Measurements from ENCODE around the gene PCDHGA1.

Gene PCDHGA1

DNA sequence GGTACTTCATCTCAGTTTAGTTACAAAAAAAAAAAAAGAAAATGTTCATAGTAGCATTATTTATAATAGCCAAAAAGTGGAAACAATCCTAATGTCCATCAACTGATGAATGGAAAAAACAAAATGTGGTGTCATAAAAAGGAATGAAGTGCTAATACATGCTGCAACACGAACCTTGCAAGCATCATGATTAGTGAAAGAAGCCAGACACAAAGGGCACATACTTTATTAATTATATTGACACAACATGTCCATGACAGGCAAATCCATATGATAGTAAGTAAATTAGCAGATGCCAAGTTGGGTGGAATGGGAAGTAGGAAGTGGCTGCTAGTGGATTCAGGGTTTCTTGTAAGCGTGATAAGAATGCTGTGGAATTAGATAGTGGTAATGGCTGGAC is 212.7 kb downstream of the PCDHGA1 start:
- in situ Hi-C loops (cut with HindIII; ENCODE audit: low pct_ligation_motif_present, low pct_unique_long_range_greater_than_20kb, low sequenced_read_pairs), result no loop called here
- no peak for DNase-seq

DNA sequence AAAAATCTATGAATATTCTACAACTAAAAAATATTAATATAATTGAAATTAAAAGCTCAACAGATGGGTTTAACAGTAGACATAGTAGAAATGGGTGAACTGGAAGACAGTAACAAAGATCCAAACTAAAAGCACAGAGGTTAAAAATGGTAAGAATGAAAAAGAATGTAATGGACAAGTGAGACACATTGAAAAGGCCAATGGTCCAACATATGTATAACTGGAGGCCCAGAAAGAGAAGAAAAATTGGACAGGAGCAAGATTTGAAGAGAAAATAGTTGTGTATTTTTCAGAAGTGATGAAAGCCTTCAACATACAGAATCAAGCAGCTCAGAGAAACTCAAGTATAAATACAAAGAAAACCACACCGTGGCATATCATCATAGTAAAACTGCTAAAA is 217.2 kb downstream of the PCDHGA1 start:
- in situ Hi-C loops (cut with HindIII; ENCODE audit: low pct_ligation_motif_present, low pct_unique_long_range_greater_than_20kb, low sequenced_read_pairs), result no loop called here
- DNase-seq, result peak; percentile 36

DNA sequence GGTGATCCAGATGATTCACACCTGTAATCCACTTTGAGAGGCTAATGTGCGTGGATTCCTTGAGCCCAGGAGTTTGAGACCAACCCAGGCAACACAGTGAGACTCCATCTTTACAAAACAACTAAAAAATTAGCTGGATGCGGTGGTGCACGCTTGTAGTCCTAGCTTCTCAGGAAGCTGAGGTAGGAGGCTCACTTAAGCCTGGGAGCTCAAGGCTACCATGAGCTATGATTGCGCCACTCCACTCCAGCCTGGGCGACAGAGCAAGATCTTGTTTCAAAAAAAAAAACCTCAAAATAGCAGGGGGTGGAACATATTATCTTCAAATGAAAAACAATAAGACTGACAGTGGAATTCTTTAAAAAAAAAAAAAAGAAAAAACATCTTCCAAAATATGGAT is 217.6 kb downstream of the PCDHGA1 start:
- in situ Hi-C loops (cut with HindIII; ENCODE audit: low pct_ligation_motif_present, low pct_unique_long_range_greater_than_20kb, low sequenced_read_pairs), result no loop called here
- no peak for DNase-seq

DNA sequence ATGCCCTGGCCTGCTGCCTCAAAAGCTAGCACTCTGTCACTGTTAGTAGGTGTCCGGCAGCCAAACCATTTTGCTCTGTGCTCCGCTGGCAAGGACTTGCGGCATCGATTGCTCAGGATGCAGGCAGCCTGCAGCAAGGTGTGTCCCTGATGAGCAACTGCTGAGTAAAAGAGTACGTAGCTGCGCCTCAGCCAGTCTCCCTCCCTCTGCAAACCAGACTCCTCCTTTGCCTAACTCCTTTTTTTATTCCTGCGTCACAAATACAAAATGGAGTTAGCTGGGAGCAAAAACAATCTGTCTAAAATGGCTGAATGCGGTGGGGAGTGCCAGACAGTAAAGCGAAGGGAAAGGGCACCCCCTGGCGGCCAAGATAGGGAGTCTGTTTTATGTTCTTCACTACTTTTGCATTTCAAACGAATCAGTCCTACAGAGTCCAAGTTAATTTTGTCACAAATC is 227.4 kb downstream of the PCDHGA1 start:
- peak; percentile 97 for DNase-seq
- in situ Hi-C loops (cut with HindIII; ENCODE audit: low pct_ligation_motif_present, low pct_unique_long_range_greater_than_20kb, low sequenced_read_pairs), result no loop called here

DNA sequence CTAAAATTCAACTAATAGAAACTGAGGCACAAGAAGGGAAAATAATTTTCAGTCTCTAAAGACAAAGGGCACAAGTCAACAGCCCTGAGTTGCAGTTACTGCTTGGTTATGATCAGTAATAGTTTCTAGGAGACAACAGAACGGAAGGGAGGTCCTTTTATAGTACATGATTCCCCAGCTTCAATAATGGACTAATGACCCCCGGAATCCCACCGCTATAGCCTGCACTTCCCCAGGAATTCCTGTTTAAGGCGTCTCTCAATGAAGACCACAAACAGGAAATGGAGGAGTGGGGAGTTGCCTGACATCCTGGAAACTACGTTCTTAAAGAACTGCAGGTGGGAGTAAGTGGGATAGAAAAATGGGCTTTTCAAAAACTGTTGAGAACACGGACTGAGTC is 227.8 kb downstream of the PCDHGA1 start:
- no peak for DNase-seq
- in situ Hi-C loops (cut with HindIII; ENCODE audit: low pct_ligation_motif_present, low pct_unique_long_range_greater_than_20kb, low sequenced_read_pairs), result no loop called here

DNA sequence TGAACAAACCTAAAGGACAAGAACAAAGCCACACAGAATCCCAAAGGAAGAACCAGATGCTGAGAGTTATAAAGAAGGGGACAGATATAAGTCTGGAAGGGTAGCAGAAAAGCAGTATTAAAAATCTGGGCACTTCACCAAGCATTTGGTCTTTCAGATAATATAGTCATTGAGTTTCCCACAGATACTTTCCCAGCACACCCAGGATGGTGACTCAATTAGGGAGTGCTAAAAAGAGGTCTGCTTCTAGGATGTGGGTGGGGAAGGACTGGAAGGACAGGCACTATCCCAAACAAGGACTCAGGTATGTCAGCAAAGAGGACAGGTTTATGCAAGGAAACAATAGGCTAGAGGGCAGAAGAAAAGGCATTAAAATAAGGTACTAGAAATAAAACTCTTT is 229.1 kb downstream of the PCDHGA1 start:
- in situ Hi-C loops (cut with HindIII; ENCODE audit: low pct_ligation_motif_present, low pct_unique_long_range_greater_than_20kb, low sequenced_read_pairs), result no loop called here
- no peak for DNase-seq

DNA sequence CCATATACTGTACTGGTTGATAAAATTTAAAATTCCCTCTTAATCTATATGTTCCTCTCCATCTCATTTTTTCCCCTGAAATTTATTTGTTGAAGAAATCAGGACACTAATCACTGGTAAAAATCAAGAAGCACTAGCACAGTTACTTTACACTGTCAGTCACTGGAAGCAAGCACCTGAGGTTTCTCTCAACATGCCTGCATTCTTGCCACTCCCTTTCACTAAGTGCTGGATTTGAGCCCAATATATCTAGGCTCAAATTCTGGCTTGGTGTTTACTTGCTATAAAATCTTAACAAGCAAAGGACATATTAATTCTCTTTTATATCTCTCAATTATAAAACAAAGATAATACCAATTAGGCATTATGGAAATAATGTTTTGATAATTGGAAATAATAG is 229.8 kb downstream of the PCDHGA1 start:
- no peak for DNase-seq
- in situ Hi-C loops (cut with HindIII; ENCODE audit: low pct_ligation_motif_present, low pct_unique_long_range_greater_than_20kb, low sequenced_read_pairs), result no loop called here

DNA sequence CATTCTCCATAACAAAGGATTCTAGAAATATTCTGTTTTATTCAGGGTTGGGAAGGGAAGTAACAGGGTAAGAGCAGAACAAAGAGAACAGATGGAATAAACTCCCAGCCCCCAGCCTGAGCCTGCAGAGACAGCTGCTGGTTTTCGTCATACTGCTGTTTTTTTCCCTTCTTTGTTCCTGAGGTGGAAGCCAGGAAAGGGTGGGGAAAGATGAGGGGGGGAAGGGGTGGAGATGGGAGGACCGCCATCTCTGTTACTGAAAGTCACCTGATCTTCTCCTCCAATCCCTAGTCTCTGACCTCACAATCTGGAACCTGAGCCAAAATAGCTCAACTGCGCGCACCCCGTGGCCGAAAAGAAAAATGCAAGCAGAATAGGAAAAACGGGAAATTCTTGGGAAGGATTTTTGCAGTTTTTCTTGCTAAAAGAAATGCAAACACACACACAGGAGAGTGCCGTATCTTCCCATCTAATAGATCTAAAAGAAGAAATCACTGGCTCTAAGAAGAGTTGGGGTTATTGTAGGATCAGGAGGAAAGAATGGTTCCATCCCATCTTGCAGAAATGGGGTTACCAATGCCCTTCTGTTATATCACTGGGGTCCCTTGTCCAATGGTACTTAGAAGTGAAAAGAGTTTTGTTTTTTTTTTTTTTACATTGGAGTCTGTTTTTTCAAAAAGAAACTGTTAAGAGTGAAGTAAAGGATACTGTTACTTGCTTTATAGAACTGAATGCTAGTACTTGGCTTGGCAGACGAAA is 230.6 kb downstream of the PCDHGA1 start:
- in situ Hi-C loops (cut with HindIII; ENCODE audit: low pct_ligation_motif_present, low pct_unique_long_range_greater_than_20kb, low sequenced_read_pairs), result no loop called here
- peak; percentile 93 for DNase-seq

Data from ACHN (cell line).